ENCODE measurements around the gene DHX29. TPM values are rescaled to one million over a fixed set of nuclear protein-coding genes. Genes with fewer than 3 reads are reported as not detected.

DHX29 gene
- total RNA-seq, 4 donors from 2014 or later, result 9.4 to 33.0 (median 17.6) TPM

DNA sequence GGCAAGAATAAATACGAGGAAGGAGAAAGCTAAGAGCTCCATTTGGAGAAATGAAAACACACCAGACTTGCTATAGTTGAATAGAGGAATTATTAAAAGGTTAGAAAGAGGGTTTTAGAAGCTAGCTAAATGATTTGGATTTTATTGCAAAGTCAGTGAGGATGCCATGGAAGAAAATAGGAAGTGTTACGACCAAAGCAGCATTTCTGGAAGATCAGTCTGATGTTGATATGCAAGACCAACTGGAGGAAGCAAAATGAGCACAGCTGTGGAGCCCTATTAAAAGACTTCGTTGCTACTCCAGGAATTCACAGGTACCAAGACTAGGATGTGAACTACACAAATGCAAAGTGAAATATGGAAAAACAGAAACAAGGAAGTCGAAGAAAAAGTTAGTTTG lies 2.1 kb downstream of the DHX29 start:
- no peak for DNase-seq
- Histone ChIP-seq H3K4me3 (no peak overlapping the region), H3K36me3 (no peaks in the 10 kb centered on the region), H3K27me3 (no peaks in the 10 kb centered on the region), H3K27ac (no peak overlapping the region), H3K4me1 (peaks cover 25 to 65% (median 38%) of the 10 kb centered on the region in 4 donors), H3K9me3 (no peaks in the 10 kb centered on the region)
- intact Hi-C loops (cut with DNase I; ENCODE audit: low total_unique reads) (no loop called here), in situ Hi-C loops (cut with MboI; ENCODE audit: low pct_ligation_motif_present in 1 of 4, low pct_unique_long_range_greater_than_20kb in 1 of 4, low sequenced_read_pairs in 3 of 4) (no loop called here)
- 73 to 77% methylated on average over 4 of the region's 4 CpGs for WGBS, 2 donors (ENCODE audit: low coverage in 1 of 2)
- TF ChIP-seq CTCF (IDR thresholded peaks at IDR 0.05), result no peak
- TF ChIP-seq POLR2AphosphoS5 (IDR thresholded peaks at IDR 0.05), result no peak
- no peak for TF ChIP-seq POLR2A (IDR thresholded peaks at IDR 0.05)
- no peak for TF ChIP-seq EP300 (IDR thresholded peaks at IDR 0.05; ENCODE audit: low read depth)

GRCh38 chr5:55304584-55304983 lies 2.9 kb downstream of the DHX29 start:
- no peaks in the 10 kb centered on the region for H3K9me3 ChIP-seq
- TF ChIP-seq POLR2AphosphoS5 (IDR thresholded peaks at IDR 0.05), result no peak
- no peak for TF ChIP-seq CTCF (IDR thresholded peaks at IDR 0.05)
- TF ChIP-seq EP300 (IDR thresholded peaks at IDR 0.05; ENCODE audit: low read depth), result no peak
- TF ChIP-seq POLR2A (IDR thresholded peaks at IDR 0.05), result no peak
- in situ Hi-C loops (cut with MboI; ENCODE audit: low pct_ligation_motif_present in 1 of 4, low pct_unique_long_range_greater_than_20kb in 1 of 4, low sequenced_read_pairs in 3 of 4) (no loop called here), intact Hi-C loops (cut with DNase I; ENCODE audit: low total_unique reads) (no loop called here)
- 95 to 96% methylated on average over 6 of the region's 6 CpGs for WGBS, 2 donors (ENCODE audit: low coverage in 1 of 2)
- H3K4me3 ChIP-seq, result no peak overlapping the region
- H3K27me3 ChIP-seq, result no peaks in the 10 kb centered on the region
- no peak overlapping the region for H3K27ac ChIP-seq
- no peaks in the 10 kb centered on the region for H3K36me3 ChIP-seq
- peaks cover 21 to 57% (median 33%) of the 10 kb centered on the region in 4 donors for H3K4me1 ChIP-seq
- no peak for DNase-seq

- peak overlapping the region in 2 of 4 donors; percentile 18 to 29 for H3K27ac ChIP-seq
- H3K27me3 ChIP-seq, result no peaks in the 10 kb centered on the region
- H3K4me1 ChIP-seq, result peaks cover 15 to 46% (median 24%) of the 10 kb centered on the region in 4 donors
- DNase-seq, result no peak
- H3K9me3 ChIP-seq, result no peaks in the 10 kb centered on the region
- WGBS, 2 donors (ENCODE audit: low coverage in 1 of 2), result 63 to 67% methylated on average over 4 of the region's 4 CpGs
- no peak overlapping the region for H3K4me3 ChIP-seq
- in situ Hi-C loops (cut with MboI; ENCODE audit: low pct_ligation_motif_present in 1 of 4, low pct_unique_long_range_greater_than_20kb in 1 of 4, low sequenced_read_pairs in 3 of 4), result no loop called here
- TF ChIP-seq EP300 (IDR thresholded peaks at IDR 0.05; ENCODE audit: low read depth), result no peak
- TF ChIP-seq POLR2A (IDR thresholded peaks at IDR 0.05), result no peak
- no peak for TF ChIP-seq CTCF (IDR thresholded peaks at IDR 0.05)
- TF ChIP-seq POLR2AphosphoS5 (IDR thresholded peaks at IDR 0.05), result no peak
- intact Hi-C loops (cut with DNase I; ENCODE audit: low total_unique reads), result no loop called here
- peaks cover 0 to 2% (median 0%) of the 10 kb centered on the region in 4 donors for H3K36me3 ChIP-seq
Measured at GRCh38 chr5:55303238-55303690, 4.2 kb downstream of the DHX29 start.

DNA sequence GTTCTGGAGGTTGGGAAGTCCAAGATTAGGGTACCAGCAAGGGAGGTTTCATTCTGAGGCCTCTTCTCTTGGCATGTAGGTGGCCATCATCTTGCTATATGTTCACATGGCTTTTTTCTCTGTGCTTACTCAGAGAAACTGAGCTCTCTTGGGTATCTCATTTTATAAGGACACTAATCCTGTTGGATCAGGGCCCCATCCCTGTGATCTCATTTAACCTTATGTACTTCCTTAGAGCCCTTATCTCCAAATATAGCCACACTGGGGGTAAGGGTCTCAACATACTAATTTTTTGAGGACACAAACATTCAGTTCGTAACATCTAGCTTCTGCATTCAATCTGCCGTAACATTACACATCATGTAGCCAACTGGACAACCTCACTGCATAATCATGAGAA lies 6.6 kb downstream of the DHX29 start:
- H3K27ac ChIP-seq, result no peak overlapping the region
- in situ Hi-C loops (cut with MboI; ENCODE audit: low pct_ligation_motif_present in 1 of 4, low pct_unique_long_range_greater_than_20kb in 1 of 4, low sequenced_read_pairs in 3 of 4) (no loop called here), intact Hi-C loops (cut with DNase I; ENCODE audit: low total_unique reads) (no loop called here)
- 94 to 99% methylated on average over 2 of the region's 2 CpGs for WGBS, 2 donors (ENCODE audit: low coverage in 1 of 2)
- peaks cover 9 to 35% (median 16%) of the 10 kb centered on the region in 4 donors for H3K4me1 ChIP-seq
- TF ChIP-seq CTCF (IDR thresholded peaks at IDR 0.05), result no peak
- TF ChIP-seq EP300 (IDR thresholded peaks at IDR 0.05; ENCODE audit: low read depth), result no peak
- H3K27me3 ChIP-seq, result no peaks in the 10 kb centered on the region
- no peaks in the 10 kb centered on the region for H3K9me3 ChIP-seq
- H3K36me3 ChIP-seq, result peaks cover 0 to 15% (median 3%) of the 10 kb centered on the region in 4 donors
- no peak for DNase-seq
- H3K4me3 ChIP-seq, result no peak overlapping the region

Measured in transverse colon (tissue), 4 donors.